WERI-Rb-1 (cell line): ENCODE measurements around the gene TRAPPC2L.
A peak's percentile ranks its signal among the peaks of the same experiment; 100 is the strongest.

Experiments used
- DNase-seq: peaks from one replicate; pipeline ENCODE4 v3.0.0-alpha.2; 2020
- H3K27ac ChIP-seq: fragments of 250-450 bp; sonication (Bioruptor Pico); 2 replicates; pipeline ENCODE4 v1.5.1; 2020; ENCODE audit warnings: mild to moderate bottlenecking, moderate library complexity
- H3K27me3 ChIP-seq: fragments of 250-450 bp; sonication (Bioruptor Pico); 2 replicates; pipeline ENCODE4 v1.5.1; 2021; ENCODE audit warnings: mild to moderate bottlenecking, low read depth, moderate library complexity; ENCODE audit not compliant: insufficient read depth, severe bottlenecking
- H3K36me3 ChIP-seq: fragments of 250-450 bp; sonication (Bioruptor Pico); 2 replicates; pipeline ENCODE4 v1.5.1; 2020; ENCODE audit warnings: mild to moderate bottlenecking, moderate library complexity
- H3K4me3 ChIP-seq: 2 replicates; pipeline ENCODE4 v1.5.1; 2011; ENCODE audit warnings: low read depth, mild to moderate bottlenecking, control low read depth, low read length
- H3K9me3 ChIP-seq: fragments of 250-450 bp; sonication (Bioruptor Pico); 2 replicates; pipeline ENCODE4 v1.5.1; 2021; ENCODE audit warnings: mild to moderate bottlenecking, moderate library complexity; ENCODE audit not compliant: severe bottlenecking
- CTCF ChIP-seq: IDR thresholded peaks from 2 replicates; pipeline ENCODE4 v1.5.1; 2011; ENCODE audit warnings: low read depth, mild to moderate bottlenecking, control low read depth, inconsistent platforms, low read length

The TRAPPC2L gene

GRCh38 chr16:88884569-88885271 lies 27.8 kb downstream of the TRAPPC2L start:
- H3K27ac ChIP-seq, result no peak overlapping the region; the same call in 1 of the 2 replicates
- no peaks in the 10 kb centered on the region for H3K9me3 ChIP-seq
- peaks cover 8% of the 10 kb centered on the region for H3K36me3 ChIP-seq
- no peak overlapping the region for H3K4me3 ChIP-seq
- no peak for TF ChIP-seq CTCF
- DNase-seq, result no peak
- no peaks in the 10 kb centered on the region for H3K27me3 ChIP-seq

GRCh38 chr16:88885693-88886280 lies 28.9 kb downstream of the TRAPPC2L start:
- DNase-seq, result no peak
- Histone ChIP-seq H3K4me3 (no peak overlapping the region), H3K9me3 (no peaks in the 10 kb centered on the region), H3K36me3 (peaks cover 8% of the 10 kb centered on the region), H3K27me3 (no peaks in the 10 kb centered on the region), H3K27ac (peak overlapping the region; percentile 76)
- TF ChIP-seq CTCF, result no peak

GRCh38 chr16:88886420-88886844 lies 29.5 kb downstream of the TRAPPC2L start:
- no peak overlapping the region for H3K4me3 ChIP-seq
- TF ChIP-seq CTCF, result no peak
- no peak for DNase-seq
- peak overlapping the region; percentile 76 for H3K27ac ChIP-seq
- H3K36me3 ChIP-seq, result peaks cover 12% of the 10 kb centered on the region
- H3K9me3 ChIP-seq, result no peaks in the 10 kb centered on the region
- no peaks in the 10 kb centered on the region for H3K27me3 ChIP-seq

- H3K27ac ChIP-seq, result peak overlapping the region; percentile 76
- H3K36me3 ChIP-seq, result peaks cover 14% of the 10 kb centered on the region
- H3K9me3 ChIP-seq, result no peaks in the 10 kb centered on the region
- DNase-seq, result peak; percentile 85
- no peak overlapping the region for H3K4me3 ChIP-seq
- no peak for TF ChIP-seq CTCF
- no peaks in the 10 kb centered on the region for H3K27me3 ChIP-seq
Observed at GRCh38 chr16:88886845-88887521, 30.1 kb downstream of the TRAPPC2L start.

GRCh38 chr16:88888057-88888456 lies 31.1 kb downstream of the TRAPPC2L start:
- H3K9me3 ChIP-seq, result no peaks in the 10 kb centered on the region
- TF ChIP-seq CTCF, result no peak
- no peaks in the 10 kb centered on the region for H3K27me3 ChIP-seq
- H3K4me3 ChIP-seq, result no peak overlapping the region
- H3K36me3 ChIP-seq, result peaks cover 14% of the 10 kb centered on the region
- DNase-seq, result no peak
- peak overlapping the region; percentile 76 for H3K27ac ChIP-seq
